GM12892 (cell line): ENCODE results near the gene ITPKB.

Experiments used
- POLR2A ChIP-seq: IDR thresholded peaks from 2 replicates; pipeline ENCODE4 v1.6.1; 2011; ENCODE audit warnings: low read depth, low read length, control low read depth
- POLR2AphosphoS5 ChIP-seq: IDR thresholded peaks from 2 replicates; pipeline ENCODE4 v1.6.1; 2011; ENCODE audit warnings: low read depth, low read length, control low read depth
- TAF1 ChIP-seq: IDR thresholded peaks from 2 replicates; pipeline ENCODE4 v1.6.1; 2011; ENCODE audit warnings: low read depth, mild to moderate bottlenecking, control low read depth, low read length, borderline replicate concordance

DNA sequence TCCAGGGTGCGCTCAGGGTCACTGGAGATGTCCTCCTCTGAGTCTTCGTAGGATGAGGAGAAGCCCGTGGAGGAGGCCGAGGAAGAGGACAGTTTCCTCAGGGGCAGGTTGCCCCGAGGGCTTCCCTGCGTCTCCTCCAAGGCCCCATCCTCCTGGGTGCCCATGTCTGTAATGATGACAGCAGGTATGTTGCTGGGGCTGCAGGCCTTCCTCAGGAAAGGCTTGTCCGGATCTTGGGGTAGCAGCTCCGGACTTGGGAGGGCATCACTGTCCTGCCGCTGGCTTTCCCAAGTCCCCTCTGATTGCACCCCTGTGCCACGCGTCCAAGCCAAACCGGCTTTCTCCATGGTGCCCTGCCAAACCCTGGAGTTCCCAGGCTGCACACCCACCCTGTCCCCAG, 3.5 kb downstream of the ITPKB start:
- TF ChIP-seq POLR2A (no peak), TAF1 (no peak), POLR2AphosphoS5 (no peak)
